Skeletal muscle cell (primary cell): ENCODE results near the gene SGMS2.

Source experiments
- DNase-seq: peaks from one replicate; pipeline ENCODE4 v3.0.0-alpha.2; 2010; ENCODE audit warnings: low read depth
- H3K4me3 ChIP-seq: 2 replicates; pipeline ENCODE4 v1.5.1; 2011; ENCODE audit warnings: low read depth, mild to moderate bottlenecking, control low read depth, low read length, moderate library complexity

The SGMS2 gene

DNA sequence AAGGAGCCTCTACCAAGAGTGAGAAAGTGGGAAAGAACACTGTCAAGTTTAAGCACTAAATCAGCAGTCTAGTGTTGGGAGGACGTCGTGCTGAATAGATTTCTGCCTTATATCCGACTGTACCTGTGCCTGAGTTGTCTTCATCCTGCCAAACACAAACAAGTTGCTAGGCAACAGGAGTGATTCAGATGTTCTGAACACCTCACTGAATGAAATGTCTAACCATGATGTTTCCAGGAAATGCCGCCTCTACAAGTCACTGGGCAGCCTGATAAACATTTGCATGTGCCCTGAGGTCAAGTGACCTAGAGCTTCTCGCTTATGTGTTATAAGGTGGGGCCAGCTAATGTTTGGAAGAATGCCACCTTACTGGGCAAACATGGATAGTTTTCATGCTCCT lies 37.9 kb downstream of the SGMS2 start:
- no peak for DNase-seq
- no peak overlapping the region for H3K4me3 ChIP-seq

GRCh38 chr4:107863416-107863815 lies 38.7 kb downstream of the SGMS2 start:
- no peak overlapping the region for H3K4me3 ChIP-seq
- no peak for DNase-seq

- no peak overlapping the region for H3K4me3 ChIP-seq
- DNase-seq = no peak
Observed at GRCh38 chr4:107863850-107864371, 39.2 kb downstream of the SGMS2 start.

DNA sequence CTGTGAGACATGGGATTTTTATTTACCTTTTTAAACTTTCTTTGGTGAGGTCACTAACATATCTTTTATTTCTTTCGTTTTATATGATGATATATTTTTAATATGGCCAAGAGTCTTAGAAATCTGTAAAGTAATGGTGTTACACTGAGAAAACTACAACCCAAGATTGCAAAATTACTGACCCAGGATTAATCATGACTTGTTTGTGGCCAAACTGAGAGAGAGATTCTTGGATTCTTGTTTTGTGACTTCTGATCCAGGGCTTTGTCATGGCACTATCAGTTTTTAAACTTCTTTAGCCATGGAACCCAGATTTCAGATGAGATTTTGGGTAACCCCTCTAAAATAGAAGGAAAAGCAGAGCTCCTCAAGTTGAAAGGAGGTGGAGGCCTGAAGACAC lies 42.0 kb downstream of the SGMS2 start:
- H3K4me3 ChIP-seq = no peak overlapping the region
- no peak for DNase-seq

- H3K4me3 ChIP-seq = no peak overlapping the region
- DNase-seq = no peak
Observed at GRCh38 chr4:107870236-107870635, 45.5 kb downstream of the SGMS2 start.

GRCh38 chr4:107870916-107871786 lies 46.4 kb downstream of the SGMS2 start:
- DNase-seq = no peak
- H3K4me3 ChIP-seq = no peak overlapping the region

GRCh38 chr4:107874024-107874423 lies 49.3 kb downstream of the SGMS2 start:
- H3K4me3 ChIP-seq = no peak overlapping the region
- DNase-seq = no peak

DNA sequence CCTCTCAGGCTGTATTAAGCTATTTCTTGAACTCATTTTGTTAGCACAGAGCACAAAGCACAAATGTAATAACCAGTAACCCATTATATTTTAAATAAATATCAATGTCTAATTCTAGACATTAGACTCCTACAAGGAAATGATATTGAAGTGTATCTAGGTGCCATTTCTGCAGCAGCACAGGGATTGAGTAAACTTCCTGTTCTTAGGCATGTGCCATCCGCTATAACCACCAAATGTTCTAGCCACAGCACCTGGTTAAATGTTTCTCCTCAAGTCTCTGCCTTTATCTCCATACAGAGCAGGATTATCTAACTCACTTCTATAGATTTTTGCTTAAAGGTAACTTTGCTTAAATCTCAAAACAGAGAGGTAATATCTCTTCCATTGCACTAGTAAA lies 51.4 kb downstream of the SGMS2 start:
- H3K4me3 ChIP-seq = no peak overlapping the region
- DNase-seq = no peak

DNA sequence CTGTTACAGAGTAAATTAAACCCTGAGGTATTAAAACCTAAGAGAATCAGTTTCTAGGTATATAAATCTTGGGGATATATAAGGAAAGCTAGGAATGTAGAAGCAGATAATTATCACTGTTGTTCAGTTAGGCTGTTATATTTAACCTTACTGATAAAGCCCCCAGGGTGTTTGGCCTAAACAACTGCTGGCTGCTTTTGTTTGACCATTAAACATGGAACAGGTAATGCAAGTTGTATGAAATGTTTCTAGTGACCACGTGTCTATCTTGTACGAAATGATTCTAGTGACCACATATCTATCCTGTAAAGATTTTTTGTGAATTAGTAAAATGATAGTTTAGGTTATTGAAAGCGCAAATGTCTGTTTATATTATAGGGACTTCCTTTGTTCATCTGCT lies 52.6 kb downstream of the SGMS2 start:
- no peak for DNase-seq
- no peak overlapping the region for H3K4me3 ChIP-seq

DNA sequence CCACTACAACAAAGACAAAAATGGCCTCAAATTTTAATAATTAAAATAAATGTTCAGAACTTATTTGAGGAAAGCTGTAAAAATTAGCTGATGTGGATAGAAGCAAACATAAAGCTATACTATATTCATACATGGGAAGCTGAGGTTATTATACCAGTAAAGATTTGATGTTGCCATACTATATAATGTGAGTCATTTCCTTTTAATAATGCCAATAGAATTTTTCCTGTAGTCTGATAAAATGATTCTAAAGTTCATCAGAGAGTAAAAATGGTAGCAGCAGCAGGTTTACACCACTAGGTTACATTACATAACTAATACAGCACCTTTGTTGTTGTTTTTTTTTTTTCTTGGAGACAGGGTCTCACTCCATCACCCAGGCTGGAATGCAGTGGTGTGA lies 61.1 kb downstream of the SGMS2 start:
- no peak for DNase-seq
- H3K4me3 ChIP-seq = no peak overlapping the region

DNA sequence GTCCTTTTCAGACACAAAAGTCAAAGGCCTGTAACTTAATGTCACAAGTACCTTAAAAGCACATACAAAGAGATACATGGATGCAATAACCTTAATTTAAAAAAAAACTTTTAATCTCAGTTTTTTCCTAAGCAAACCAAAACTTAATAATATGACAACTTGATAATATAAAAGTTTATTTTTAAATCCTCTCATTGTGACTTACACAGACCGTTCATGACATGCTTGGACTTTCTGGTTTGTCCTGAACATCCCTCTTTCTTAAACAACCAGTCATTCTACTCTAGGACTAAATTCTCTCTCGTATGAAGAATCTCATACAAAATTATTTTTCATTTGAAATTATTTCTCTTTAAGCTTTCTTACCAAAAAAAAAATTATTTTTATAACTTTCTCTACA lies 63.5 kb downstream of the SGMS2 start:
- no peak overlapping the region for H3K4me3 ChIP-seq

DNA sequence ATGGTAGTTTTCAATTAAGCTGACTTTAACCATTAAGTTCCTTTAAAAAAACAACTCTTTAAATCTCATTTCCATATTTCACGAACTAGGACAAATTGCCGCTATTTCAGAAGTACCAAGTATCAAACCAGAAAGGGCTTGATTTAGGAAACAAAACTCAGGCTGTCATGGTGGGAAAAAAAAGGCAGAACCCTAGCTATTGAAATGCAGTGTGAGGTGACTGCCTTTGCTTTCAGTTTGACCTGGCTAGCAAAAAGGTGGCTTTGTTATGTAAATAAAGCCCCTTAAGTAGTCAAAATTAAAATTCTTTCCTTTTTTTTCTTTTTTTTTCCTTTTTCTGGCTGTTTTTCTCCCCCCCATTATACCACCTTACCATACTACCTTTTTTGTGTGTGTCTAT lies 66.0 kb downstream of the SGMS2 start:
- H3K4me3 ChIP-seq = no peak overlapping the region
- no peak for DNase-seq

More for the DNA sequence above, 63.5 kb downstream of the SGMS2 start:
- no peak for DNase-seq

- no peak for DNase-seq
- no peak overlapping the region for H3K4me3 ChIP-seq
Observed at GRCh38 chr4:107891299-107891698, 66.6 kb downstream of the SGMS2 start.

GRCh38 chr4:107893171-107894137 lies 68.7 kb downstream of the SGMS2 start:
- H3K4me3 ChIP-seq = no peak overlapping the region
- peak; percentile 41 for DNase-seq

DNA sequence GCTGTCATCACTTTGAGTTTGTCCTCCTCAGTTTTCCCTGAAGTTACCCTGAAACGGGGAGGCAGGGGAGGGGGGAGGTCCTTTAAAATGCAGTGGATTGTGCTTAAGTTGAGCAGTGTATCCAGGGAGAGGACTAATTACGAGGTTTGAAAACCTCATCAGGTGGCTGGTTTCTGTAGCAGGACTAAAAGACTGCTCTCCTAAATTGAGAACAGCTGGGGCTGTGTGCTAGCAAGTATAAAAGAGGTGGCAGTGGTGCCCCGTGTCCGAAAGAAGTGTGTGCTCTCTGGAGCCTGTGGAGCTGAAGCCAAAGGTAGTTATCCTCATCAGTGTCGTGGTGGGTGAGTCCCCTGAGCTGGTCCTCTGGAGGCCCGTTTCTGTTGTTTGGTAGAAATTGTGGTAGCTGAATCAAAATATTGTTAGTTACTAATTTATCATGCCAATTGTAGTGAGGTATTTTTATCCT lies 69.4 kb downstream of the SGMS2 start:
- no peak overlapping the region for H3K4me3 ChIP-seq
- DNase-seq = no peak

GRCh38 chr4:107896158-107896645 lies 71.5 kb downstream of the SGMS2 start:
- no peak overlapping the region for H3K4me3 ChIP-seq
- DNase-seq = peak; percentile 96

DNA sequence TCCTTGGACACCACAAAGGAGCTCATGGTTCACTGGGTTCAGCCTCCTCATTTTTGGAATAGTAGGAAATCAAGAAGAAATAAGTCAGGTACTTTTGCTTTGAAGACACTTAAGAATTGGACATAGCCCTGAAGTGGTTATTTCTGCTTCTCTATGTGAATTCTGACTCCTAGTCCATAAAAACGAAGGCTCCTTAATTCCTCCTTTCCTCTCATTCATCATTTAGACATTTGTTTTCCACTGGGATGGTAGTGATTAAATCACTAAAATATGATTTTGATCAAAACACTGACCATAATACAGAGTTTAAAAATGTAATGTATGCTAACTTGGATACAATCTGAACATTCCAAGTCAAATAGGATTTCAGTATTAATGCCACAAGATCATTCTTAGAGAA lies 71.9 kb downstream of the SGMS2 start:
- no peak for DNase-seq

GRCh38 chr4:107897823-107898222 lies 73.1 kb downstream of the SGMS2 start:
- no peak for DNase-seq
- no peak overlapping the region for H3K4me3 ChIP-seq

More for the DNA sequence above, 71.9 kb downstream of the SGMS2 start:
- H3K4me3 ChIP-seq = no peak overlapping the region

GRCh38 chr4:107900067-107900466 lies 75.3 kb downstream of the SGMS2 start:
- DNase-seq = no peak

GRCh38 chr4:107900508-107900907 lies 75.8 kb downstream of the SGMS2 start:
- no peak for DNase-seq
- H3K4me3 ChIP-seq = no peak overlapping the region

More at GRCh38 chr4:107900067-107900466, 75.3 kb downstream of the SGMS2 start:
- H3K4me3 ChIP-seq = no peak overlapping the region
